Chondrocyte (in vitro differentiated cells): ENCODE results near the gene SIT1. TPM values are rescaled to one million over a fixed set of nuclear protein-coding genes. Genes with fewer than 3 reads are reported as not detected.

Experiments
- DNase-seq: peaks from one replicate; pipeline ENCODE4 v3.0.0; 2021; ENCODE audit warnings: mixed read lengths, low spot score
- H3K27ac Mint-ChIP-seq: one replicate; pipeline ENCODE4 v1.8.0; 2021; ENCODE audit warnings: mild to moderate bottlenecking, moderate library complexity, mixed read lengths; ENCODE audit not compliant: unreplicated experiment
- H3K27me3 Mint-ChIP-seq: 2 replicates; pipeline ENCODE4 v1.8.0; 2021; ENCODE audit warnings: low read depth, mixed read lengths
- H3K36me3 Mint-ChIP-seq: 2 replicates; pipeline ENCODE4 v1.8.0; 2021; ENCODE audit warnings: low read depth, mixed read lengths
- H3K4me1 Mint-ChIP-seq: 2 replicates; pipeline ENCODE4 v1.8.0; 2021; ENCODE audit warnings: low read depth, mild to moderate bottlenecking, mixed read lengths
- H3K4me3 Mint-ChIP-seq: one replicate; pipeline ENCODE4 v1.8.0; 2021; ENCODE audit warnings: mild to moderate bottlenecking, moderate library complexity, mixed read lengths; ENCODE audit not compliant: unreplicated experiment
- H3K9me3 Mint-ChIP-seq: 2 replicates; pipeline ENCODE4 v1.8.0; 2021; ENCODE audit warnings: low read depth, mixed read lengths
- long read RNA-seq: library from polyadenylated mRNA; stranded (forward); transcript quantifications from one replicate; pipeline ENCODE4 v2.0.0, GENCODE V29; 2021
- total RNA-seq: library from RNA; stranded (reverse); gene quantifications from 3 replicates; pipeline ENCODE4 v1.2.1, GENCODE V29; 2021
- TF ChIP-seq, protein P1 (sequence below): fragments of 200-600 bp; sonication (generic); IDR thresholded peaks from 2 replicates; pipeline ENCODE4 v1.5.0; 2021; ENCODE audit warnings: antibody characterized with exemption, mild to moderate bottlenecking, moderate library complexity

Gene SIT1
- total RNA-seq = not detected in 3 replicates
- long read RNA-seq = 0 reads

- Mint-ChIP-seq H3K9me3 (no peaks in the 10 kb centered on the region), H3K27ac (no peak within 1 kb of the TSS), H3K27me3 (no peaks in the 10 kb centered on the region), H3K4me1 (peaks cover 21% of the 10 kb centered on the region), H3K36me3 (no peaks in the 10 kb centered on the region), H3K4me3 (no peak within 1 kb of the TSS)
- no peak for DNase-seq
- TF ChIP-seq, protein P1, sequence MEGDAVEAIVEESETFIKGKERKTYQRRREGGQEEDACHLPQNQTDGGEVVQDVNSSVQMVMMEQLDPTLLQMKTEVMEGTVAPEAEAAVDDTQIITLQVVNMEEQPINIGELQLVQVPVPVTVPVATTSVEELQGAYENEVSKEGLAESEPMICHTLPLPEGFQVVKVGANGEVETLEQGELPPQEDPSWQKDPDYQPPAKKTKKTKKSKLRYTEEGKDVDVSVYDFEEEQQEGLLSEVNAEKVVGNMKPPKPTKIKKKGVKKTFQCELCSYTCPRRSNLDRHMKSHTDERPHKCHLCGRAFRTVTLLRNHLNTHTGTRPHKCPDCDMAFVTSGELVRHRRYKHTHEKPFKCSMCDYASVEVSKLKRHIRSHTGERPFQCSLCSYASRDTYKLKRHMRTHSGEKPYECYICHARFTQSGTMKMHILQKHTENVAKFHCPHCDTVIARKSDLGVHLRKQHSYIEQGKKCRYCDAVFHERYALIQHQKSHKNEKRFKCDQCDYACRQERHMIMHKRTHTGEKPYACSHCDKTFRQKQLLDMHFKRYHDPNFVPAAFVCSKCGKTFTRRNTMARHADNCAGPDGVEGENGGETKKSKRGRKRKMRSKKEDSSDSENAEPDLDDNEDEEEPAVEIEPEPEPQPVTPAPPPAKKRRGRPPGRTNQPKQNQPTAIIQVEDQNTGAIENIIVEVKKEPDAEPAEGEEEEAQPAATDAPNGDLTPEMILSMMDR = no peak
Observed at GRCh38 chr9:35650341-35651158, at the start of gene SIT1. SIT1 (minus strand) TSS chr9:35650931; CDS start chr9:35650853, 78 bp downstream.

GRCh38 chr9:35700031-35700430, 49.3 kb upstream of the SIT1 start:
- peaks cover 27% of the 10 kb centered on the region for H3K4me1 Mint-ChIP-seq
- TF ChIP-seq, protein P1 = no peak
- H3K27ac Mint-ChIP-seq = no peak overlapping the region
- no peak overlapping the region for H3K4me3 Mint-ChIP-seq
- H3K9me3 Mint-ChIP-seq = no peaks in the 10 kb centered on the region
- H3K36me3 Mint-ChIP-seq = peaks cover 44% of the 10 kb centered on the region
- no peaks in the 10 kb centered on the region for H3K27me3 Mint-ChIP-seq
- no peak for DNase-seq

DNA sequence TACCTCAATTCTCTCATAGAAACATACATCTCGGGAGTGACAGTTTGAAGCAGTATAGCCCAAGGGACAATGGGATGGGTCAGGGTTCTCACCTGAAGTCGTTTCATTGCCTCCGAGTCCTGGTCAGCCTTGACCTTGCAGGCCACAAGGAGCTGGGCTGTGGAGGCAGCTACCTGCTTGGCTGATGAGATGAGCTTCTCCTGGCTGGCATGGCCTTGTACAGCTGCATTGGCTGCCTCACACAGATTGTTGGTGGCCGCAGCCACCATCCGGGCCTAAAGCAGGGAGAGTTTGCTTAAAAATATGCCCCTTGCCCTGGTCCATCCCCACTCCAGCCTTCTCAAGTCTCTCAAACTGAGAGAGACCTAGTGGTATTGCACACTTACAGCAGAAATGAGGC, 47.5 kb upstream of the SIT1 start:
- Mint-ChIP-seq H3K27ac (peak overlapping the region; percentile 62), H3K4me3 (no peak overlapping the region), H3K9me3 (no peaks in the 10 kb centered on the region), H3K27me3 (no peaks in the 10 kb centered on the region), H3K36me3 (peaks cover 26% of the 10 kb centered on the region), H3K4me1 (peaks cover 31% of the 10 kb centered on the region)
- TF ChIP-seq, protein P1 = no peak
- no peak for DNase-seq

DNA sequence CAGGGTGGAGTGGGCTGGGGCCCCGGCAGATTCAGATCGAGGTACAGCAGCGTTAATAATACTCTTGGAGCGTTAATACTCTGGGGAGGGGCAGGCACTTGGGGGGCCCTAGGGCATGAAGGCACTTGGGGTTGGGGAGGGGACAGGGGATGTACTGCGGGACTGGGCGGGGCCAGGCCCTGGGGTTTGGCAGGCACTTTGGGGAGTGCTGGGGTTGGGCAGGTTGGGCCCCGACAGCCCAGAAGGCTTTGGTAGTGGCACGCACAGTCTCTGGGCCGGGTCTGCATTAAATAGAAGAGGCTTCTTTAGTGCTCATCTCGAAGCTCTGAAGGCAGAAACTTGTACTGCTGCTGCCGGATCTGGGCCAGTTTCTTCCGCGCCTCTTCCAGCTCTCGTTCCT, 46.8 kb upstream of the SIT1 start:
- H3K4me3 Mint-ChIP-seq = no peak overlapping the region

DNA sequence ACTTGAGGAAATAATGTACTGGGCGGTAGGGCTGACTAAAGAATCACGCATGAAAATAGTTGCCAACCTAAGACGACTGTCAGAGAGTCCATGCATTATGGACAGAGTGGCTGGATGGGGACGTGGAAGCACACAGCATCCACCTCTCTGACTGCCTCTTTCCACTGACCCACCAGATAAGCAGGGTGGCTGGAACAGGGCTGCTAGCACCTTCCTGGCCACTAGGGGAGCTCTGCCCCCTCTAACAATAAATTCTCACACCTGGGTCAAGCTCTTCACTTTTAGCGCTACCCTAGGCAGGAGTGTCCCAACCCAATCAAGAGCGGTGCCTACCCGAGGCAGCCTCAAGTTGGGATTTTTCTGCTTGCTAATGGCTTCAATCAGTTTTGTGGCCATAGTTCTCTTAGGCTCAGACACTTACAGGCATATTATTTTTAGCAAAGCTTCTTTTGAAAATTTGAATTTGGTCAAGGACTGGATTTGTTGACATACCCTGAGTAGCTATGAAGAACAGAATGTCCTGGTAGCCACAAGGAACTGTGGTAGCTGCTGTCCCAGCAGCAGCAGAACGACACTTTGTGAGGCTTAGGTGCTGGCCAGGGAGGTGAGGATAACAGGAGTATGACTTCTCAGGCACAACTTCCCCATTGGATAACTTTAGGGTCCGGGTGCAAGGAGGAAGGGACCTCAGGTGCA, 45.9 kb upstream of the SIT1 start:
- no peaks in the 10 kb centered on the region for H3K27me3 Mint-ChIP-seq
- no peak overlapping the region for H3K4me3 Mint-ChIP-seq
- H3K4me1 Mint-ChIP-seq = peaks cover 36% of the 10 kb centered on the region
- H3K27ac Mint-ChIP-seq = peak overlapping the region; percentile 86
- TF ChIP-seq, protein P1 = peak; percentile 90
- DNase-seq = no peak
- H3K36me3 Mint-ChIP-seq = peaks cover 19% of the 10 kb centered on the region
- H3K9me3 Mint-ChIP-seq = no peaks in the 10 kb centered on the region

More for the DNA sequence above, 46.8 kb upstream of the SIT1 start:
- no peaks in the 10 kb centered on the region for H3K9me3 Mint-ChIP-seq
- peaks cover 31% of the 10 kb centered on the region for H3K4me1 Mint-ChIP-seq
- H3K27ac Mint-ChIP-seq = peak overlapping the region; percentile 86
- no peaks in the 10 kb centered on the region for H3K27me3 Mint-ChIP-seq
- peaks cover 19% of the 10 kb centered on the region for H3K36me3 Mint-ChIP-seq
- no peak for DNase-seq
- TF ChIP-seq, protein P1 = no peak
